B cell (primary cell): ENCODE data around the gene MGAT5. TPM values are rescaled to one million over a fixed set of nuclear protein-coding genes. Genes with fewer than 3 reads are reported as not detected.

Experiments used
- ATAC-seq: fragments of 200-7000 bp; cut with Tn5 transposase; one replicate; pipeline ENCODE4 v1.10.0; 2021; ENCODE audit warnings: low read depth, mild to moderate bottlenecking, moderate number of reproducible peaks, moderate library complexity
- CTCF ChIA-PET: fragments of 350-600 bp; sonication (Branson Sonifier 250); formaldehyde crosslinking; loops from one replicate; lab custom pipeline; 2021; ENCODE audit warnings: antibody characterized with exemption, inconsistent platforms; lab: Charles Lee
- POLR2A ChIA-PET: fragments of 350-600 bp; sonication (Branson Sonifier 250); formaldehyde crosslinking; loops from one replicate; lab custom pipeline; 2021; ENCODE audit warnings: antibody characterized with exemption; lab: Charles Lee
- DNase-seq: peaks from one replicate; pipeline ENCODE4 v3.0.0; 2013
- H2AFZ ChIP-seq: 2 replicates; pipeline ENCODE4 v1.6.1; 2012; ENCODE audit warnings: mild to moderate bottlenecking, low read depth, low read length; ENCODE audit not compliant: insufficient read depth, poor library complexity, severe bottlenecking
- H3K27ac ChIP-seq, 2 donors: 1 replicate in 1 of 2; 2 replicates in 1 of 2; pipeline ENCODE4 v1.5.1; 2012 to 2013; ENCODE audit warnings: low read length in 2 of 2, mild to moderate bottlenecking in 2 of 2, moderate library complexity in 1 of 2
- H3K27me3 ChIP-seq, 4 experiments: fragments of 200-600 bp in 1 of 4; sonication (generic) in 1 of 4; replicated peaks in 1 of 4; 1 replicate in 2 of 4; 2 replicates in 2 of 4; pipeline versions ENCODE4 v1.6.1 to v1.7.0; 2013 to 2016; ENCODE audit warnings: low read length in 3 of 4, mild to moderate bottlenecking in 2 of 4, mixed read lengths in 1 of 4, moderate library complexity in 1 of 4; ENCODE audit not compliant: insufficient read depth in 4 of 4, control insufficient read depth in 3 of 4; ENCODE audit errors: control extremely low read depth in 1 of 4
- H3K36me3 ChIP-seq, 2 experiments: replicated peaks in 1 of 2; 1 replicate in 1 of 2; 2 replicates in 1 of 2; pipeline versions ENCODE4 v1.6.1 to v1.7.1; 2013; ENCODE audit warnings: low read length in 1 of 2; ENCODE audit not compliant: insufficient read depth in 2 of 2, control insufficient read depth in 1 of 2; ENCODE audit errors: control extremely low read depth in 1 of 2, extremely low read depth in 1 of 2
- H3K4me1 ChIP-seq, 2 donors: fragments of 200-600 bp in 1 of 2; sonication (generic) in 1 of 2; 1 replicate in 1 of 2; 2 replicates in 1 of 2; pipeline versions ENCODE4 v1.5.1 to v1.6.1; 2013 to 2017; ENCODE audit warnings: low read length in 2 of 2; ENCODE audit not compliant: control insufficient read depth in 2 of 2, insufficient read depth in 2 of 2
- H3K4me2 ChIP-seq: replicated peaks from 2 replicates; pipeline ENCODE3; 2012; ENCODE audit warnings: mild to moderate bottlenecking, low read depth, low read length; ENCODE audit not compliant: poor library complexity, severe bottlenecking
- H3K4me3 ChIP-seq, 5 experiments: fragments of 200-600 bp in 1 of 5; sonication (generic) in 1 of 5; 1 replicate in 3 of 5; 2 replicates in 2 of 5; pipeline versions ENCODE4 v1.5.1 to v1.7.0; 2011 to 2016; ENCODE audit warnings: low read length in 4 of 5, mild to moderate bottlenecking in 4 of 5, low read depth in 2 of 5, control low read depth in 1 of 5, moderate library complexity in 1 of 5; ENCODE audit not compliant: insufficient read depth in 1 of 5; ENCODE audit errors: control extremely low read depth in 1 of 5, extremely low read depth in 1 of 5
- H3K79me2 ChIP-seq: fragments of 200-600 bp; sonication (generic); one replicate; pipeline ENCODE4 v1.6.0; 2016; ENCODE audit warnings: low read length; ENCODE audit not compliant: control insufficient read depth, insufficient read depth
- H3K9ac ChIP-seq: fragments of 200-600 bp; sonication (generic); 2 replicates; pipeline ENCODE4 v1.6.1; 2017; ENCODE audit warnings: mild to moderate bottlenecking, low read length, moderate library complexity
- H3K9me3 ChIP-seq, 3 donors: one replicate each; pipeline versions ENCODE4 v1.6.1 to v1.7.1; 2013; ENCODE audit warnings: low read length in 2 of 3; ENCODE audit not compliant: control insufficient read depth in 2 of 3, insufficient read depth in 1 of 3; ENCODE audit errors: control extremely low read depth in 1 of 3
- H4K20me1 ChIP-seq: 2 replicates; pipeline ENCODE4 v1.6.0; 2012; ENCODE audit warnings: mild to moderate bottlenecking, low read length; ENCODE audit not compliant: insufficient read depth, control insufficient read depth, poor library complexity, severe bottlenecking
- H3K27ac Mint-ChIP-seq: one replicate; pipeline ENCODE4 v1.8.0; 2021; ENCODE audit warnings: mixed read lengths
- H3K27me3 Mint-ChIP-seq: one replicate; pipeline ENCODE4 v1.8.0; 2021; ENCODE audit warnings: mixed read lengths
- H3K4me1 Mint-ChIP-seq: one replicate; pipeline ENCODE4 v1.8.0; 2021; ENCODE audit warnings: mixed read lengths
- H3K4me3 Mint-ChIP-seq: one replicate; pipeline ENCODE4 v1.8.0; 2021; ENCODE audit warnings: mixed read lengths
- H3K9me3 Mint-ChIP-seq: one replicate; pipeline ENCODE4 v1.8.0; 2022; ENCODE audit warnings: mixed read lengths; ENCODE audit not compliant: insufficient read depth
- EZH2 ChIP-seq: IDR thresholded peaks from 2 replicates; pipeline ENCODE4 v1.6.1; 2012; ENCODE audit warnings: borderline replicate concordance, low read depth, mild to moderate bottlenecking, moderate library complexity, low read length; ENCODE audit not compliant: insufficient read depth, poor library complexity, severe bottlenecking
- WGBS: methylation state at CpG from one replicate; pipeline ENCODE4 v1.1.5; 2013; ENCODE audit warnings: missing lambda C conversion rate; ENCODE audit not compliant: insufficient coverage; 5-methylcytosine and 5-hydroxymethylcytosine counted together
- intact Hi-C: fragments of 100-400 bp; cut with micrococcal nuclease; formaldehyde crosslinking; loops from one replicate; pipeline ENCODE4 v1.10.0; 2022
- polyA plus RNA-seq: library from polyadenylated mRNA; depleted of rRNA; stranded (reverse); fragments of >200 nt; gene quantifications from 2 replicates; pipeline ENCODE4 v1.2.3, GENCODE V29; 2012
- total RNA-seq, 2 donors: library from RNA; stranded (reverse); fragments of 120-200 nt in 1 of 2; gene quantifications; 1 replicate in 1 of 2; 2 replicates in 1 of 2; pipeline versions ENCODE4 v1.2.3 to v1.2.4, GENCODE V29; 2013 to 2022
- TF ChIP-seq, protein P1 (sequence below): fragments of 200-600 bp; IDR thresholded peaks from one replicate; pipeline ENCODE4 v1.8.0; 2022; ENCODE audit warnings: antibody characterized with exemption, mild to moderate bottlenecking

Gene MGAT5
- total and polyA plus RNA-seq, 2 donors (not counting 1 experiment from before 2014, with no cell fraction given): 27.2 to 184 TPM

DNA sequence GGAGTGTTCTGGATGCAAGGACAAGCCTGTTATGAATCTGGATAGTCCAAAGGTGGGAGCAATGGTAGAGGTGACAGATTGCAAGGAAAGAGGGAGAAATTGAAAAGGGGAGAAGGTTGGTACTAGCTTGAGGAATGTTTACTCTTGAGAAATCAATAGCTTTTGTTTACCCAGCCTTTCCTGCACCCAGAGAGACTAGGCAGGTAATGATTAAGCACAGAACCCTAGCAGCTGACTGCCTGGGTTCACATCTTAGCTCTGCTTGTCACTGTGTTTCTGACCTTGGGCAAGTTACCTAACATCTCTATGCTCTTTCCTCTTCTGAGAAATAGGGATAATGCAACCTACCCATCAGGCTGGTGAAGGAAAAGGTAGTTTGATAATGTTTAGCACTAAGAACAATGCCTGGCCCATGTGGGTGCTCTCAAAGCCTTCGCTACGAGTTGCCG lies 178.6 kb downstream of the MGAT5 start:
- H3K9me3 ChIP-seq: no peaks in the 10 kb centered on the region
- H3K9ac ChIP-seq: no peak overlapping the region
- no peak overlapping the region for H2AFZ ChIP-seq
- no peaks in the 10 kb centered on the region for H3K4me1 ChIP-seq
- peak overlapping the region; percentile 28 for H3K27ac Mint-ChIP-seq
- H3K27me3 Mint-ChIP-seq: no peaks in the 10 kb centered on the region
- no peaks in the 10 kb centered on the region for H3K27me3 ChIP-seq
- H3K36me3 ChIP-seq: peaks cover 13 to 99% of the 10 kb centered on the region in 2 experiments
- TF ChIP-seq, protein P1, sequence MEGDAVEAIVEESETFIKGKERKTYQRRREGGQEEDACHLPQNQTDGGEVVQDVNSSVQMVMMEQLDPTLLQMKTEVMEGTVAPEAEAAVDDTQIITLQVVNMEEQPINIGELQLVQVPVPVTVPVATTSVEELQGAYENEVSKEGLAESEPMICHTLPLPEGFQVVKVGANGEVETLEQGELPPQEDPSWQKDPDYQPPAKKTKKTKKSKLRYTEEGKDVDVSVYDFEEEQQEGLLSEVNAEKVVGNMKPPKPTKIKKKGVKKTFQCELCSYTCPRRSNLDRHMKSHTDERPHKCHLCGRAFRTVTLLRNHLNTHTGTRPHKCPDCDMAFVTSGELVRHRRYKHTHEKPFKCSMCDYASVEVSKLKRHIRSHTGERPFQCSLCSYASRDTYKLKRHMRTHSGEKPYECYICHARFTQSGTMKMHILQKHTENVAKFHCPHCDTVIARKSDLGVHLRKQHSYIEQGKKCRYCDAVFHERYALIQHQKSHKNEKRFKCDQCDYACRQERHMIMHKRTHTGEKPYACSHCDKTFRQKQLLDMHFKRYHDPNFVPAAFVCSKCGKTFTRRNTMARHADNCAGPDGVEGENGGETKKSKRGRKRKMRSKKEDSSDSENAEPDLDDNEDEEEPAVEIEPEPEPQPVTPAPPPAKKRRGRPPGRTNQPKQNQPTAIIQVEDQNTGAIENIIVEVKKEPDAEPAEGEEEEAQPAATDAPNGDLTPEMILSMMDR: no peak
- TF ChIP-seq EZH2: no peak
- WGBS: no CpG with 5 or more reads among the region's 3 CpGs
- no peaks in the 10 kb centered on the region for H3K4me1 Mint-ChIP-seq
- no peak overlapping the region for H3K27ac ChIP-seq
- CTCF ChIA-PET: interaction anchor here (1.4 to 1.8 kb wide), 2 partner anchors 18 to 20 kb away, joined by 4 read pairs; no protein-coding TSS in a partner anchor
- intact Hi-C loops: no loop called here
- H3K79me2 ChIP-seq: peaks cover 39% of the 10 kb centered on the region
- no peak overlapping the region for H3K4me3 ChIP-seq
- ATAC-seq: no peak
- H4K20me1 ChIP-seq: peaks cover 43% of the 10 kb centered on the region
- no peaks in the 10 kb centered on the region for H3K9me3 Mint-ChIP-seq
- POLR2A ChIA-PET: no interaction called here
- no peak overlapping the region for H3K4me2 ChIP-seq
- H3K4me3 Mint-ChIP-seq: no peak overlapping the region
- no peak for DNase-seq

DNA sequence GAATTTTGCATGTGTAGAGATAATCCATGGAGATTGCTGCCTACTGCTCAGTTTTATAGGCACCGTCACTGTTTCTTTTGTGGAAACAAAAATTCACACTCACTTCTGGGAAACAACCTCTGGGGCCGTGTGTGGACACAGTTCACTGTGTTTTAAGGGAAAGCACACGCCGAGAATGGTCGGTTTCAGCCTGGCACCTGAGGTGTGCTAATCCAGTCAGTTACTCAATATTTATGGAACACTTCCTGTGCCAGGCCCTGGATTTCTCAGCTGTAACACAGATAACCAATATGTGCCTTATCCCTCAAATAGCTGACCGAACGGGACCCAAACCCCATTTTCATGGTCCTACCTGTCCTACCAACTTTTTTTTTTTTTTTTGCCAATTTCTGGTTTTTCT lies 179.6 kb downstream of the MGAT5 start:
- H3K4me3 ChIP-seq: no peak overlapping the region
- DNase-seq: no peak
- no peak overlapping the region for H3K4me2 ChIP-seq
- no peaks in the 10 kb centered on the region for H3K27me3 Mint-ChIP-seq
- no peaks in the 10 kb centered on the region for H3K4me1 Mint-ChIP-seq
- POLR2A ChIA-PET: interaction anchor here (0.7 kb wide), 1 partner anchor 158 kb away, joined by 3 read pairs; no protein-coding TSS in a partner anchor
- H3K36me3 ChIP-seq: peaks cover 7 to 99% of the 10 kb centered on the region in 2 experiments
- H3K9me3 Mint-ChIP-seq: no peaks in the 10 kb centered on the region
- H3K79me2 ChIP-seq: peaks cover 32% of the 10 kb centered on the region
- CTCF ChIA-PET: interaction anchor here (1.9 kb wide), 2 partner anchors 15 to 19 kb away, joined by 4 to 6 read pairs; no protein-coding TSS in a partner anchor
- TF ChIP-seq EZH2: no peak
- TF ChIP-seq, protein P1: no peak
- ATAC-seq: no peak
- no peaks in the 10 kb centered on the region for H3K9me3 ChIP-seq
- no peaks in the 10 kb centered on the region for H3K4me1 ChIP-seq
- H3K27ac ChIP-seq: no peak overlapping the region
- peaks cover 46% of the 10 kb centered on the region for H4K20me1 ChIP-seq
- WGBS: 100% methylated on average over 6 of the region's 7 CpGs
- no peaks in the 10 kb centered on the region for H3K27me3 ChIP-seq
- H3K9ac ChIP-seq: no peak overlapping the region
- H3K4me3 Mint-ChIP-seq: no peak overlapping the region
- intact Hi-C loops: no loop called here
- no peak overlapping the region for H3K27ac Mint-ChIP-seq
- H2AFZ ChIP-seq: no peak overlapping the region
